H1 (cell line): ENCODE results near the gene DDX4. TPM values are rescaled to one million over a fixed set of nuclear protein-coding genes. Genes with fewer than 3 reads are reported as not detected.

Source experiments
- ASH2L ChIP-seq: fragments of 200-600, 300-600 bp; sonication (generic); IDR thresholded peaks from one replicate; pipeline ENCODE4 v1.7.1; 2017; ENCODE audit warnings: low read length
- ATF2 ChIP-seq: IDR thresholded peaks from 2 replicates; pipeline ENCODE4 v1.6.1; 2012; ENCODE audit warnings: low read length, inconsistent platforms
- BCL11A ChIP-seq, 2 experiments: IDR thresholded peaks; one replicate each; pipeline ENCODE4 v1.6.1; 2011; ENCODE audit warnings: low read depth in 2 of 2, low read length in 2 of 2, mild to moderate bottlenecking in 2 of 2
- CHD1 ChIP-seq: IDR thresholded peaks from 2 replicates; pipeline ENCODE4 v1.6.1; 2012; ENCODE audit warnings: low read depth, low read length, improper control_type of control experiment
- CHD2 ChIP-seq: IDR thresholded peaks from 2 replicates; pipeline ENCODE4 v1.6.1; 2012; ENCODE audit warnings: low read length, improper control_type of control experiment
- E2F6 ChIP-seq: IDR thresholded peaks from 2 replicates; pipeline ENCODE4 v1.6.1; 2012; ENCODE audit warnings: inconsistent platforms
- EP300 ChIP-seq, 2 experiments: IDR thresholded peaks; 1 replicate in 1 of 2; 2 replicates in 1 of 2; pipeline ENCODE4 v1.6.1; 2011 to 2012; ENCODE audit warnings: low read depth in 2 of 2, low read length in 2 of 2, mild to moderate bottlenecking in 2 of 2, borderline replicate concordance in 1 of 2, inconsistent platforms in 1 of 2, moderate library complexity in 1 of 2
- FOSL1 ChIP-seq: IDR thresholded peaks from 2 replicates; pipeline ENCODE4 v1.6.1; 2011; ENCODE audit warnings: mild to moderate bottlenecking, low read depth, low read length, moderate library complexity; ENCODE audit not compliant: insufficient read depth
- JUND ChIP-seq: IDR thresholded peaks from 2 replicates; pipeline ENCODE4 v1.6.1; 2011; ENCODE audit warnings: mild to moderate bottlenecking, improper control_type of control experiment, low read length
- KDM4A ChIP-seq: IDR thresholded peaks from one replicate; pipeline ENCODE4 v1.7.1; 2012; ENCODE audit warnings: low read depth, mild to moderate bottlenecking, moderate library complexity, low read length, inconsistent platforms; ENCODE audit not compliant: severe bottlenecking
- KDM5A ChIP-seq: fragments of 200-600 bp; IDR thresholded peaks from 2 replicates; pipeline ENCODE4 v1.7.1; 2012; ENCODE audit warnings: mild to moderate bottlenecking, low read length, inconsistent platforms, mixed read lengths
- MAFK ChIP-seq: IDR thresholded peaks from 2 replicates; pipeline ENCODE4 v1.6.1; 2012; ENCODE audit warnings: low read depth, mild to moderate bottlenecking, improper control_type of control experiment, low read length
- MAX ChIP-seq: IDR thresholded peaks from 2 replicates; pipeline ENCODE4 v1.6.1; 2012; ENCODE audit warnings: inconsistent platforms
- PHF8 ChIP-seq: fragments of 200-600 bp; sonication (generic); conservative IDR thresholded peaks from 2 replicates; pipeline ENCODE4 v1.7.1; 2012; ENCODE audit warnings: low read depth, mild to moderate bottlenecking, inconsistent platforms, low read length, moderate library complexity
- POLR2A ChIP-seq, 2 experiments: IDR thresholded peaks; 1 replicate in 1 of 2; 2 replicates in 1 of 2; pipeline ENCODE4 v1.6.1; 2011; ENCODE audit warnings: low read depth in 2 of 2, low read length in 2 of 2, mild to moderate bottlenecking in 2 of 2; ENCODE audit errors: control extremely low read depth in 1 of 2
- RBBP5 ChIP-seq: IDR thresholded peaks from 2 replicates; pipeline ENCODE4 v1.7.1; 2012; ENCODE audit warnings: low read depth, mild to moderate bottlenecking, inconsistent platforms, low read length, moderate library complexity, borderline replicate concordance
- TBP ChIP-seq: IDR thresholded peaks from 2 replicates; pipeline ENCODE4 v1.6.1; 2011; ENCODE audit warnings: low read depth, low read length, improper control_type of control experiment
- TCF12 ChIP-seq: IDR thresholded peaks from 2 replicates; pipeline ENCODE4 v1.6.1; 2011; ENCODE audit warnings: low read depth, mild to moderate bottlenecking, low read length
- TEAD4 ChIP-seq: IDR thresholded peaks from 2 replicates; pipeline ENCODE4 v1.6.1; 2012; ENCODE audit warnings: low read depth, low read length, inconsistent platforms, mixed read lengths
- polyA plus RNA-seq, 7 experiments: library from polyadenylated mRNA; depleted of rRNA in 3 of 7; stranded (reverse) in 5 of 7; unstranded in 2 of 7; fragments of >200 nt in 5 of 7; fragments of 200-250 nt in 2 of 7; gene quantifications; 1 replicate in 5 of 7; 2 replicates in 1 of 7; 4 replicates in 1 of 7; pipeline versions ENCODE4 v1.2.1 to v1.2.3, GENCODE V29; 2011 to 2013; ENCODE audit warnings: missing spikeins in 2 of 7, mixed read lengths in 2 of 7
- total RNA-seq: library from RNA; stranded (reverse); fragmentation: NEBNext Ultra II Directional; extraction: Animal tissue kit (Norgen Biotek cat#: 25700); gene quantifications from 2 replicates; pipeline ENCODE4 v1.2.1, GENCODE V29; 2021
- TF ChIP-seq, protein P1 (sequence below): IDR thresholded peaks from 2 replicates; pipeline ENCODE4 v1.6.1; 2011; ENCODE audit warnings: low read length, improper control_type of control experiment

Gene DDX4
- total and polyA plus RNA-seq, 2 of the 8 experiments (the other 6 are each of a cell fraction or from before 2014, with no cell fraction given), result 0.15 TPM; not detected in 1

DNA sequence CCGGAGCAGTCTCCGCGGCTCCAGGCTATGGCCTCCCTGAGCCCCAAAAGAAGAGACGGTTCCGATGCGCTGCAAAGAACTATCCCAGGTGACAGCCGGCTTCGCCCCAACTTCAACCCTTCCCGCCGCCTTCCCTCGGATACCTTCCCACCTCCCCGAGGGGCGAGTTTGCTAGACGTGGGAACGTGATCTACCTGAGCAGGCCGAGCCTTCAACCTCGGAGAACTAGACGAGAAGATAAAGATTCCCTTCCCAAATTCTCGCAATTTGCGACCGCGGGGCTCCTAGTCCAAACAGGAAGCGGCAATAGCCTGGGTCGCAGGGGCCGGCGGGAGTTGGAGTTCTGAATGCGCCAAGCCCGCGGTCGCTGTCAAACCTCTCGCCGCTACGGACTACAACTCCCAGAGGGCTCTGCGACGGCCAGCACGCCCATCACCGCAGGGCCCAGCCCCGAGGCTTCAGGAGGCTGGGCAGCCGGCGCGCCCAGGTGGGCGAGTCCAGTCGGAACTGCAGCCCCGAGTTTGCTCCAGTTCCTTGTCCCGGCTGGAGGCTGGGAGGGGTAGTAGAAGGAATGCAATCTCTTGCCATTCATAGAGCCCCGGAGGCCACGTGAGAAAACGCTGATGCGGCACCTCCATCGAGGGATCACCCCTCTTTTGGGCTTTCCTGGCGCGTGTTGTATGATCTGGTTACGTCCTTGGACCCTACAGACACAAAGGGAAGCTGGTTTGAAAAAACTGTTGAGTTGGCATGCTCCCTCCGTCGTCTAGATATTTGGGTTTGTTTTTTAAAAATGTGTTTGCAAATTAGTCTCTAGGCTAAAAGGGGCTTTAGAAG is 25.6 kb upstream of the DDX4 start, which contains the start of gene SLC38A9 (continued):
- TF ChIP-seq BCL11A (IDR thresholded peaks at IDR 0.05; ENCODE audit: low read depth in 2 of 2, low read length in 2 of 2) (no peak), TCF12 (0 out of 2 replicates have a peak, but pooled peaks have one; percentile 59), KDM5A (0 out of 2 replicates have a peak, but pooled peaks have one; percentile 23), ATF2 (peak; percentile 29; the same call in 1 of the 2 replicates), EP300 (IDR thresholded peaks at IDR 0.05; ENCODE audit: borderline replicate concordance in 1 of 2, low read depth in 2 of 2, low read length in 2 of 2) (no peak), POLR2A (IDR thresholded peaks at IDR 0.05; ENCODE audit: control extremely low read depth in 1 of 2, low read depth in 2 of 2, low read length in 2 of 2) (peak; percentile 54 to 91), PHF8 (peak; percentile 87), MAFK (peak; percentile 72; the same call in 1 of the 2 replicates), FOSL1 (no peak), JUND (no peak), TBP (peak; percentile 84), MAX (peak; percentile 95), E2F6 (peak; percentile 93), KDM4A (peak; percentile 71), CHD2 (no peak), ASH2L (peak; percentile 77), RBBP5 (peak; percentile 64; the same call in 1 of the 2 replicates), TEAD4 (0 out of 2 replicates have a peak, but pooled peaks have one; percentile 39), CHD1 (no peak)
- TF ChIP-seq, protein P1, sequence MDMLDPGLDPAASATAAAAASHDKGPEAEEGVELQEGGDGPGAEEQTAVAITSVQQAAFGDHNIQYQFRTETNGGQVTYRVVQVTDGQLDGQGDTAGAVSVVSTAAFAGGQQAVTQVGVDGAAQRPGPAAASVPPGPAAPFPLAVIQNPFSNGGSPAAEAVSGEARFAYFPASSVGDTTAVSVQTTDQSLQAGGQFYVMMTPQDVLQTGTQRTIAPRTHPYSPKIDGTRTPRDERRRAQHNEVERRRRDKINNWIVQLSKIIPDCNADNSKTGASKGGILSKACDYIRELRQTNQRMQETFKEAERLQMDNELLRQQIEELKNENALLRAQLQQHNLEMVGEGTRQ, result peak; percentile 41; the same call in 1 of the 2 replicates
